Kidney (tissue), 14 donors: ENCODE results near the gene PRSS1. TPM values are rescaled to one million over a fixed set of nuclear protein-coding genes. Genes with fewer than 3 reads are reported as not detected.

Experiments
- DNase-seq, 5 donors: peaks; one replicate each; pipeline ENCODE4 v3.0.0-alpha.2; 2013 to 2020
- FAIRE-seq: peaks from 2 replicates; lab custom pipeline; 2012; peaks lifted over from hg19 to GRCh38; lab: Jason Lieb, UNC
- H3K27ac ChIP-seq, 2 donors: one replicate each; pipeline ENCODE4 v1.7.0; 2013; ENCODE audit warnings: low read depth in 2 of 2, low read length in 2 of 2, inconsistent platforms in 1 of 2
- H3K27me3 ChIP-seq: one replicate; pipeline ENCODE4 v1.7.1; 2013; ENCODE audit warnings: low read length, inconsistent platforms; ENCODE audit not compliant: control insufficient read depth, insufficient read depth
- H3K36me3 ChIP-seq, 3 donors: one replicate each; pipeline versions ENCODE4 v1.7.0 to v1.7.1; 2013; ENCODE audit warnings: low read length in 3 of 3, control low read depth in 1 of 3, inconsistent platforms in 1 of 3; ENCODE audit not compliant: insufficient read depth in 3 of 3, control insufficient read depth in 2 of 3
- H3K4me1 ChIP-seq, 3 donors: one replicate each; pipeline versions ENCODE4 v1.7.0 to v1.7.1; 2013; ENCODE audit warnings: low read length in 3 of 3, inconsistent platforms in 1 of 3, low read depth in 1 of 3; ENCODE audit not compliant: control insufficient read depth in 2 of 3, insufficient read depth in 2 of 3
- H3K4me3 ChIP-seq, 3 donors: one replicate each; pipeline versions ENCODE4 v1.7.0 to v1.8.1; 2013; ENCODE audit warnings: low read length in 3 of 3, control low read depth in 1 of 3, inconsistent platforms in 1 of 3
- H3K9ac ChIP-seq, 3 donors: one replicate each; pipeline versions ENCODE4 v1.7.0 to v1.7.1; 2013; ENCODE audit warnings: low read length in 3 of 3, control low read depth in 1 of 3, inconsistent platforms in 1 of 3
- H3K9me3 ChIP-seq, 3 donors: one replicate each; pipeline versions ENCODE4 v1.7.0 to v1.7.1; 2013; ENCODE audit warnings: low read length in 3 of 3, control low read depth in 1 of 3, inconsistent platforms in 1 of 3; ENCODE audit not compliant: control insufficient read depth in 2 of 3, insufficient read depth in 1 of 3
- CTCF ChIP-seq: IDR thresholded peaks from 3 replicates; pipeline ENCODE4 v1.5.1; 2012; ENCODE audit warnings: mild to moderate bottlenecking, moderate library complexity, borderline replicate concordance; ENCODE audit not compliant: insufficient read depth; ENCODE audit errors: extremely low read depth
- intact Hi-C: fragments of 100-400 bp; cut with DNase I; formaldehyde crosslinking; loops from one replicate; pipeline ENCODE4 v1.11.1; 2022
- polyA plus RNA-seq: library from polyadenylated mRNA; stranded (reverse); fragments of 350-450 nt; fragmentation: Illumina TruSeq; extraction: RNeasy Lipid Tissue Mini Kit (QIAGEN cat#74804); gene quantifications from one replicate; pipeline ENCODE4 v1.2.3, GENCODE V29; 2014; ENCODE audit warnings: low read depth, low replicate concordance; ENCODE audit not compliant: insufficient read depth
- total RNA-seq: library from RNA; stranded (reverse); fragmentation: NEBNext Ultra II Directional; extraction: Animal tissue kit (Norgen Biotek cat#: 25700); gene quantifications from one replicate; pipeline ENCODE4 v1.2.1, GENCODE V29; 2021
- donor health status: control.
- donor health status: control.
- donor health status: control.
- donor health status: control.
- donor health status: control.
- donor health status: DM: yes; HTN: yes; CAD: no.
- donor health status: Normal renal cell carcinoma (clear cell type).

The PRSS1 gene
- total and polyA plus RNA-seq, 2 donors from 2014 or later, result not detected

- Histone ChIP-seq H3K27me3 (no peaks in the 10 kb centered on the region), H3K36me3 (no peaks in the 10 kb centered on the region), H3K9me3 (no peaks in the 10 kb centered on the region), H3K9ac (no peak overlapping the region), H3K27ac (no peak overlapping the region), H3K4me1 (no peaks in the 10 kb centered on the region), H3K4me3 (no peak overlapping the region)
- intact Hi-C loops, result no loop called here
- FAIRE-seq, result no peak
- TF ChIP-seq CTCF, result no peak
- no peak for DNase-seq
Measured at GRCh38 chr7:142784716-142785115, 35.4 kb downstream of the PRSS1 start.

- DNase-seq, result no peak
- H3K4me1 ChIP-seq, result no peaks in the 10 kb centered on the region
- H3K27ac ChIP-seq, result no peak overlapping the region
- intact Hi-C loops, result no loop called here
- no peaks in the 10 kb centered on the region for H3K9me3 ChIP-seq
- H3K27me3 ChIP-seq, result no peaks in the 10 kb centered on the region
- H3K36me3 ChIP-seq, result no peaks in the 10 kb centered on the region
- no peak overlapping the region for H3K4me3 ChIP-seq
- no peak for FAIRE-seq
- no peak for TF ChIP-seq CTCF
- H3K9ac ChIP-seq, result no peak overlapping the region
Measured at GRCh38 chr7:142785841-142786250, 36.6 kb downstream of the PRSS1 start.

GRCh38 chr7:142787034-142787768 is 37.9 kb downstream of the PRSS1 start:
- Histone ChIP-seq H3K27ac (no peak overlapping the region), H3K36me3 (no peaks in the 10 kb centered on the region), H3K4me3 (no peak overlapping the region), H3K27me3 (no peaks in the 10 kb centered on the region), H3K4me1 (no peaks in the 10 kb centered on the region), H3K9me3 (no peaks in the 10 kb centered on the region), H3K9ac (no peak overlapping the region)
- DNase-seq (no peak), FAIRE-seq (no peak)
- intact Hi-C loops, result no loop called here
- no peak for TF ChIP-seq CTCF

GRCh38 chr7:142787783-142788182 is 38.5 kb downstream of the PRSS1 start:
- DNase-seq (no peak), FAIRE-seq (no peak)
- H3K4me1 ChIP-seq, result no peaks in the 10 kb centered on the region
- H3K9me3 ChIP-seq, result no peaks in the 10 kb centered on the region
- H3K27ac ChIP-seq, result no peak overlapping the region
- no peaks in the 10 kb centered on the region for H3K36me3 ChIP-seq
- intact Hi-C loops, result no loop called here
- no peak overlapping the region for H3K4me3 ChIP-seq
- no peak for TF ChIP-seq CTCF
- no peaks in the 10 kb centered on the region for H3K27me3 ChIP-seq
- no peak overlapping the region for H3K9ac ChIP-seq
